ENCODE measurements around the gene SMG5. TPM values are rescaled to one million over a fixed set of nuclear protein-coding genes. Genes with fewer than 3 reads are reported as not detected.

Gene SMG5
- total RNA-seq, 2 experiments from 2014 or later = 70.3 to 70.7 TPM

GRCh38 chr1:156310962-156311361, 28.3 kb upstream of the SMG5 start:
- intact Hi-C loops (cut with micrococcal nuclease) = no loop called here

GRCh38 chr1:156308078-156308477, 25.5 kb upstream of the SMG5 start:
- no peaks in the 10 kb centered on the region for H3K9me3 Mint-ChIP-seq
- no peaks in the 10 kb centered on the region for H3K27me3 Mint-ChIP-seq
- DNase-seq = no peak
- peaks cover 2% of the 10 kb centered on the region for H3K4me1 Mint-ChIP-seq (ENCODE audit: low read depth)
- H3K4me3 Mint-ChIP-seq = no peak overlapping the region
- TF ChIP-seq CTCF (IDR thresholded peaks at IDR 0.05) = no peak
- H3K36me3 Mint-ChIP-seq (ENCODE audit: low read depth) = peaks cover 37% of the 10 kb centered on the region
- intact Hi-C loops (cut with micrococcal nuclease) = no loop called here
- no peak overlapping the region for H3K27ac Mint-ChIP-seq
- ATAC-seq = no peak
- ChIA-PET CTCF (interaction anchor here (1.0 to 1.2 kb wide), 2 partner anchors 12 to 25 kb away, joined by 3 read pairs; partner anchors contain the start of gene SMG5), POLR2A (interaction anchor here (0.6 to 1.4 kb wide), 4 partner anchors 18 to 49 kb away, joined by 3 to 4 read pairs (median 3); partner anchors contain the start of gene SMG5)

More at GRCh38 chr1:156310962-156311361, 28.3 kb upstream of the SMG5 start:
- Mint-ChIP-seq H3K27ac (no peak overlapping the region), H3K36me3 (ENCODE audit: low read depth) (peaks cover 47% of the 10 kb centered on the region), H3K4me3 (no peak overlapping the region), H3K4me1 (ENCODE audit: low read depth) (no peaks in the 10 kb centered on the region), H3K27me3 (no peaks in the 10 kb centered on the region), H3K9me3 (no peaks in the 10 kb centered on the region)
- ATAC-seq = no peak
- ChIA-PET POLR2A (no interaction called here), CTCF (interaction anchor here (1.0 kb wide), 1 partner anchor 8 kb away, joined by 4 read pairs; no protein-coding TSS in a partner anchor)
- TF ChIP-seq CTCF (IDR thresholded peaks at IDR 0.05) = no peak
- DNase-seq = no peak

- DNase-seq = no peak
- ChIA-PET CTCF (interaction anchor here (1.0 kb wide), 1 partner anchor 31 kb away, joined by 3 read pairs; no protein-coding TSS in a partner anchor), POLR2A (interaction anchor here (0.6 to 5.1 kb wide), 3 partner anchors 22 to 363 kb away, joined by 3 to 23 read pairs (median 4); partner anchors contain the start of genes SMG5 and TMEM79)
- no peak for ATAC-seq
- intact Hi-C loops (cut with micrococcal nuclease) = no loop called here
- Mint-ChIP-seq H3K4me3 (no peak overlapping the region), H3K27me3 (no peaks in the 10 kb centered on the region), H3K36me3 (ENCODE audit: low read depth) (peaks cover 24% of the 10 kb centered on the region), H3K27ac (no peak overlapping the region), H3K9me3 (no peaks in the 10 kb centered on the region), H3K4me1 (ENCODE audit: low read depth) (peaks cover 2% of the 10 kb centered on the region)
- TF ChIP-seq CTCF (IDR thresholded peaks at IDR 0.05) = no peak
Observed at GRCh38 chr1:156305215-156305614, 22.6 kb upstream of the SMG5 start.

- ChIA-PET CTCF (interaction anchor here (2.3 kb wide), 1 partner anchor 16 kb away, joined by 7 read pairs; no protein-coding TSS in a partner anchor), POLR2A (interaction anchor here (0.6 to 5.1 kb wide), 4 partner anchors 20 to 230 kb away, joined by 3 to 23 read pairs (median 4); partner anchors contain the start of genes SMG5 and TMEM79)
- H3K4me1 Mint-ChIP-seq (ENCODE audit: low read depth) = peaks cover 2% of the 10 kb centered on the region
- no peak overlapping the region for H3K4me3 Mint-ChIP-seq
- H3K27ac Mint-ChIP-seq = no peak overlapping the region
- TF ChIP-seq CTCF (IDR thresholded peaks at IDR 0.05) = no peak
- H3K27me3 Mint-ChIP-seq = no peaks in the 10 kb centered on the region
- DNase-seq = no peak
- no peaks in the 10 kb centered on the region for H3K9me3 Mint-ChIP-seq
- peaks cover 15% of the 10 kb centered on the region for H3K36me3 Mint-ChIP-seq (ENCODE audit: low read depth)
- ATAC-seq = no peak
- intact Hi-C loops (cut with micrococcal nuclease) = no loop called here
Observed at GRCh38 chr1:156303241-156303640, 20.6 kb upstream of the SMG5 start.

- CTCF ChIA-PET = interaction anchor here (0.9 kb wide), 1 partner anchor 19 kb away, joined by 3 read pairs; no protein-coding TSS in a partner anchor
- no peak within 1 kb of the TSS for H3K27ac Mint-ChIP-seq
- H3K4me3 Mint-ChIP-seq = no peak within 1 kb of the TSS
- TF ChIP-seq CTCF (IDR thresholded peaks at IDR 0.05) = no peak
- H3K9me3 Mint-ChIP-seq = no peaks in the 10 kb centered on the region
- no peak for ATAC-seq
- no peak for DNase-seq
- H3K4me1 Mint-ChIP-seq (ENCODE audit: low read depth) = peaks cover 14% of the 10 kb centered on the region
- H3K27me3 Mint-ChIP-seq = no peaks in the 10 kb centered on the region
- intact Hi-C loops (cut with micrococcal nuclease) = no loop called here
- H3K36me3 Mint-ChIP-seq (ENCODE audit: low read depth) = no peaks in the 10 kb centered on the region
- POLR2A ChIA-PET = interaction anchor here (0.6 to 1.1 kb wide), 2 partner anchors 16 to 36 kb away, joined by 3 read pairs; partner anchors contain the start of gene SMG5
Observed at GRCh38 chr1:156298852-156299357, 16.3 kb upstream of the SMG5 start, which contains the start of gene VHLL. Gene VHLL, minus strand, starts transcription at chr1:156299307. Its CDS starts 118 bp downstream, at chr1:156299189.

Measured in activated CD8-positive, alpha-beta T cell treated with anti-CD3 and anti-CD28 coated beads for 36 hours (primary cell).